ENCODE measurements around the gene TNFRSF17.
A peak's percentile ranks its signal among the peaks of the same experiment; 100 is the strongest.
"Not testable (repeated sequence)": the region's sequence is repeated elsewhere in the genome, so short reads cannot be mapped to it uniquely, and the experiment has no call there.

Gene TNFRSF17

DNA sequence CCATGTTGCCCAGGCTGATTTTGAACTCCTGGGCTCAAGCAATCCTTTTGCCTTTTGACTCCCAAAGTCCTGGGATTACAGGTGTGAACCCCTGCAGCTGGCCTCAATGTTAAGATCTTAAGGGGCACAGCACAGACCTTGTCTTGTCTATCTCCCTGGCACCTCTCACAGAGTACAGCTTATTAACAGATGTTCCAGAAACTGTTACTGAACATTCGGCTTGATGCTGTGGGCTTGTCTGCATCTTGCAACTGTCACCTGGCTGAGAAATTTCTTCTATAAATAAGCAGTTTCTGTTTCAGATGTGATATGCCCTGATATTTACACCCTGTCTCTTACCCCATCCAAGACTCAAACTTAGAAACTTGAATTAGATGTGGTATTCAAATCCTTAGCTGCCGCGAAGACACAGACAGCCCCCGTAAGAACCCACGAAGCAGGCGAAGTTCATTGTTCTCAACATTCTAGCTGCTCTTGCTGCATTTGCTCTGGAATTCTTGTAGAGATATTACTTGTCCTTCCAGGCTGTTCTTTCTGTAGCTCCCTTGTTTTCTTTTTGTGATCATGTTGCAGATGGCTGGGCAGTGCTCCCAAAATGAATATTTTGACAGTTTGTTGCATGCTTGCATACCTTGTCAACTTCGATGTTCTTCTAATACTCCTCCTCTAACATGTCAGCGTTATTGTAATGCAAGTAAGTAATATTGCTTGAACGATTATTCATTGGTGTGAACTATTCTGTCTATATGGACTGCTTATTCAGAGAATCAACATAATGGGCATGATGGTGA lies at the start of gene TNFRSF17:
TNFRSF17 (plus strand) TSS at position 450 of the 791 bp plus-strand sequence; CDS start at position 565, 115 bp downstream.
- DNase-seq (ENCODE audit: low read depth) = peak; percentile 55
- H3K4me3 ChIP-seq (ENCODE audit: low read length) = no peak within 1 kb of the TSS
- TF ChIP-seq CTCF (conservative IDR thresholded peaks at IDR 0.05; ENCODE audit: low read length) = no peak

DNA sequence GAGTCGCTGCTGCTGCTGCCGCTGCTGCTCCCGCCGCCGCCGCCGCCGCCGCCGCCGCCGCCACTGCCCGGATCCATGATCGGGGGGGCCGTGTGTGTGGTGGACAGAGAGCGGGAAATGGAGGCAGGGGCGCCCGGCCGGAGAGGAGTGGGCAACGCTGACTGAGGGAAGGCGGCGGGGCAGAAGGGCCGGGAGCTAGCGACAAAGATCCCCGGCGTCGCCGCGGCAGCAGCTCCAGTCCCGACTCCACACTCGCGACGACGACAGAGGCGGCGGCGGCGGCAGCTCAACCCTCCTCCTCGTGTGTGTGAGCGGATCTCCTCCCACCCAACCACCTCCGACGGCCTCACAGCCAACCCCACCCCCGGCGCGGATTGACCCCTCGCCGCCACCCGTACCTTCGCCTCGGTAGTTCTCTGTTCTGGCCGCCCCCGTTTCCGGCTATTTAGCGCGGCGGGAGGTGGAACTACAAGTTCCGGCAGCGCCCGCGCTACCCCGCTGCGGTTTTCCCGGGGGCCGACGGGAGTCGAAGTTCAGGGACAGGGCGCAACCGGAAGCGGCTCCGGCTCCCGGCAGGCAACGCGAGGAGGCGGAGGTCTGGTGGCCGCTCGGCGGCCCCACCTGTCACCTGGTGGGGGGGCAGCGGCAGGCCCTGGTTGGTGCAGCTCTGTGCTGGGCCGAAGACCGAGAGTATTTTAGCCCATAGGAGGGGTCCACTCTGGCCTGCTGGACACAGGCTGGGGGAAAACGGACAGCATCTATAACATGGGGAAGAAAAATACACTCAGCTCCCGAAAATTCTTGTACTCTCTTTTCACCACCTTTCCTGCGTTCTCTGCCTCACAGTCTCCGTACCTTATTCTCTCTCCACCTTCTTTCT lies 49.1 kb upstream of the TNFRSF17 start, which contains the start of gene GSPT1:
GSPT1 (minus strand) TSS at position 313 of the 880 bp plus-strand sequence; CDS start at position 77, 236 bp downstream.
- peak; percentile 12 for TF ChIP-seq CTCF (conservative IDR thresholded peaks at IDR 0.05; ENCODE audit: low read length)
- peak; percentile 98 for DNase-seq (ENCODE audit: low read depth)
- peak within 1 kb of the TSS; percentile 85 for H3K4me3 ChIP-seq (ENCODE audit: low read length)

DNA sequence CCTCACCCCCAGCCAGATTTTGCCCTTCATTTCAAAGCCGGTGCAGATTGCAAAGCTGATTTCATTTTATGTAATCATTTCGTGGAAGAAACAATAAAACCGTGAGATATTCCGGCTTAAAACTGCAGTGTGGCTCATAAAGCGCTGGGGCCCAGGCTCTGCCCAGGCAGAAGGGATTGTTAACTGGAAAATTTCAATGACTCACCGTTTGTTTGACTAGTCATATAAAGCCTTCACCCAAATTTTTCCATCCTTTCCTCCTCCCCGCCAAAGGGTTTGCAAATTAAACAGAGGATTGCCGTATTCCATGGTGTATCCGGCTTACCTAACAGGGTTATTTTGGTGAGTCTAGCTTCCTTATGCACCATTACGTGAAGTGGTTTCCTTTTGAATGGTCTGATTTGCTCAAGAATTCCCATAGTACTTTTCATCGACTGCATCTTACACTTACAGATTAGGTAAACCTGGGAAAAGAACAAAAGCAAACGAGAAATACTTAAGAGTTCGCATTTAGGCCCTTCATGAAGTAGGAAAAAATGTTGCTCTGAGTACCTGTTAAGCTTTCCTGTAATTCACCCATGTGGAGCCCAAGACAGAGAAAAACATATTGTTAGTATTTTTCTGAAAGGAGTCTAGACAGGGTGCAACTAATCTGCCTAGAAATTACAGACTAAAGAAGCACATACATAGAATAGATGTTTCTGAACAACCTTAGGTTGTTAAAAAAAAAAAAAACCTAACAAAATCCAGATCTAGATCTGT lies 48.3 kb upstream of the TNFRSF17 start:
- DNase-seq (ENCODE audit: low read depth) = peak; percentile 21
- TF ChIP-seq CTCF (conservative IDR thresholded peaks at IDR 0.05; ENCODE audit: low read length) = no peak
- H3K4me3 ChIP-seq (ENCODE audit: low read length) = peak overlapping the region; percentile 73

- H3K4me3 ChIP-seq (ENCODE audit: low read length); DNase-seq (ENCODE audit: low read depth): not testable (repeated sequence)
Measured at GRCh38 chr16:11924046-11924445, 41.0 kb upstream of the TNFRSF17 start.

GRCh38 chr16:11927350-11927749 lies 37.7 kb upstream of the TNFRSF17 start:
- not testable (repeated sequence) for DNase-seq (ENCODE audit: low read depth); H3K4me3 ChIP-seq (ENCODE audit: low read length)

DNA sequence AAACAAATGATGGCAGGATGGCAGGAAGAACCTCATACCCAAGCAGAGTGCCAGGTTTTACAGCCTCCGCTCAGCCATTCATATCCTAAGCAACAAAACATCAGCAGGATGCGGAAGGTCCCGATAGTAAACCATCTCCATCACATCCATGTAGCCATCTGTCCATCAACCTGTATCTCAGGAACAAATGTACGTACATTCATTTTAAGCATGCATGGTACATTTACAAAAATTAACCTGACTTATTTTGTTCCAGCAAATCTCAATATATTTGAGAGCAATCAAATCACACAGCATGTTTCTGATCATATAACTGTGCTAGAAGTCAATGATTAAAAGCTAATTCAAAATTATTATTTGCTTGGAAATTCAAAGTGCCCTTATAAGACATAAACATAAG lies 23.1 kb upstream of the TNFRSF17 start, which contains the start of gene NPIPB2:
NPIPB2 (minus strand) TSS at position 101 of the 400 bp plus-strand sequence; CDS start at position 101, 0 bp downstream.
- not testable (repeated sequence) for H3K4me3 ChIP-seq (ENCODE audit: low read length); DNase-seq (ENCODE audit: low read depth)

DNA sequence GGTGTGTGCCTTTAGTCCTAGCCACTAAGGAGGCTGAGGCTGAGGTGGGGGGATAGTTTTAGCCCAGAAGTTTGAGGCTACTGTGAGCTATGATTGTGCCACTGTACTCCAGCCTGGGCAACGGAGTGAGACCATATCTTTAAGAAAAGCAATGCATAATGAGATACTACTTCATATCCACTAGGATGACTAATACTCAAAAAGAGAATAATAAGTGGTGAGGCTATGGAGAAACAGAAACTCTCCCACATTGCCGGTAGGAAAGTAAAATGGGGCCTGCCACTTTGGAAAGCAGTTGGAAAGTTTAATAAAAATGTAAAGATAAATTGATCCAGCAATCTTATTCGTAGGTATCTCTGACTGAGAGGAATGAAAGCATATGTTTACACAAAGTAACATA lies 18.6 kb upstream of the TNFRSF17 start:
- no peak for DNase-seq (ENCODE audit: low read depth)
- no peak for TF ChIP-seq CTCF (conservative IDR thresholded peaks at IDR 0.05; ENCODE audit: low read length)
- no peak overlapping the region for H3K4me3 ChIP-seq (ENCODE audit: low read length)

GRCh38 chr16:11948819-11949218 lies 16.2 kb upstream of the TNFRSF17 start:
- no peak for TF ChIP-seq CTCF (conservative IDR thresholded peaks at IDR 0.05; ENCODE audit: low read length)
- no peak overlapping the region for H3K4me3 ChIP-seq (ENCODE audit: low read length)
- DNase-seq (ENCODE audit: low read depth) = no peak
